ENCODE data around the gene DBF4.
"Not testable (repeated sequence)": the region's sequence is repeated elsewhere in the genome, so short reads cannot be mapped to it uniquely, and the experiment has no call there.

Gene DBF4

DNA sequence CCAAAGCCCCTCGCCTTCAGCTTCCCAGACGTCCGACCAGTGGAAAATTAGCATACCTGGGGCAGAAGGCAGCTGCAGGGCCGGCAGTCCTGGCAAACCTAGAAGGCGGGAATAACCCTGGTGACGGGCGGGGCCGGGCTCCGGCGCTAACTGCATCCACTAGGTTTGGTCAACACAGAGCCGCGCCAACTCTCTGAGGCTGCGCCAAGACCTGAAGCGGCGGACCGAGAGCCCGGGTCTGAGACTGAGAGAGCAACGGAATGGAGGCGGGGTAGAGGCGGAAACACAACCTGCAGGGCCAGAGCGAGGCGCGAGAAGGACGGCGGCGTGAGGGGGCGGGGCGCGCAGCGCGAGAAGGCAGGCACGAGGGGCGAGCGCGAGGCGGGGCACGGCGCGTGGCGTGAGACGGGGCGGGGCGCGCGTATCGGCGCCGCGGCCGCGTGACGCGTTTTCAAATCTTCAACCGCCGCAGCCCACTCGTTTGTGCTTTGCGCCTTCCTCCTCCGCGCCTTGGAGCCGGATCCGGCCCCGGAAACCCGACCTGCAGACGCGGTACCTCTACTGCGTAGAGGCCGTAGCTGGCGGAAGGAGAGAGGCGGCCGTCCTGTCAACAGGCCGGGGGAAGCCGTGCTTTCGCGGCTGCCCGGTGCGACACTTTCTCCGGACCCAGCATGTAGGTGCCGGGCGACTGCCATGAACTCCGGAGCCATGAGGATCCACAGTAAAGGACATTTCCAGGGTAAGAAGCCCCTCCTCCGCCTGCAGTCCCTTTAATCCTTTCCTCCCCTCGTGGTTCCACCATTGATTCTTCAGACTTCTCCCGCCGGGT lies at the start of gene DBF4, which contains the start of gene SLC25A40:
Gene DBF4, plus strand, starts transcription at position 454 of the 829 bp plus-strand sequence. Its CDS starts 240 bp downstream, at position 694.
Gene SLC25A40, minus strand, starts transcription at position 321 of the 829 bp plus-strand sequence. CDS start 17,633 bp downstream, outside the sequence.
- peak; percentile 77 for DNase-seq (ENCODE audit: low read depth)

DNA sequence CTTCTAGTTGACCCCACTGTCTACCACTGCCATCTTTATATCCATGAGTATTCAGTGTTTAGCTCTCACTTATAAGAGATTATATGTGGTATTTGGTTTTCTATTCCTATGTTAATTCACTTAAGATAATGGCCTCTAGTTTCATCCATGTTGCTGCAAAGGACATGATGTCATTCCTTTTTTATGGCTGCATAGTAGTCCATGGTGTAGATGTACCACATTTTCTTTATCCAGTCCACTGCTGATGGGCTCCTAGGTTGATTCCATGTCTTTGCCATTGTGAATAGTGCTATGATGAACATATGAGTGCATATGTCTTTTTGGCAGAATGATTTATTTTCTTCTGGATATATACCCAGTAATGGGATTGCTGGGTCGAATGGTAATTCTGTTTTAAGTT lies 47.9 kb upstream of the DBF4 start:
- DNase-seq (ENCODE audit: low read depth): not testable (repeated sequence)

- no peak for DNase-seq (ENCODE audit: low read depth)
Measured at GRCh38 chr7:87831097-87831496, 45.2 kb upstream of the DBF4 start.

- no peak for DNase-seq (ENCODE audit: low read depth)
Measured at GRCh38 chr7:87833130-87833529, 43.2 kb upstream of the DBF4 start.

- no peak for DNase-seq (ENCODE audit: low read depth)
Measured at GRCh38 chr7:87837597-87837996, 38.7 kb upstream of the DBF4 start.

- DNase-seq (ENCODE audit: low read depth): no peak
Measured at GRCh38 chr7:87850836-87851593, 25.3 kb upstream of the DBF4 start.

GRCh38 chr7:87852306-87852705 lies 24.0 kb upstream of the DBF4 start:
- no peak for DNase-seq (ENCODE audit: low read depth)

GRCh38 chr7:87853237-87853864 lies 22.9 kb upstream of the DBF4 start:
- DNase-seq (ENCODE audit: low read depth): no peak

GRCh38 chr7:87858417-87859100 lies 17.7 kb upstream of the DBF4 start:
- no peak for DNase-seq (ENCODE audit: low read depth)

GRCh38 chr7:87866089-87866488 lies 10.2 kb upstream of the DBF4 start:
- DNase-seq (ENCODE audit: low read depth): no peak

DNA sequence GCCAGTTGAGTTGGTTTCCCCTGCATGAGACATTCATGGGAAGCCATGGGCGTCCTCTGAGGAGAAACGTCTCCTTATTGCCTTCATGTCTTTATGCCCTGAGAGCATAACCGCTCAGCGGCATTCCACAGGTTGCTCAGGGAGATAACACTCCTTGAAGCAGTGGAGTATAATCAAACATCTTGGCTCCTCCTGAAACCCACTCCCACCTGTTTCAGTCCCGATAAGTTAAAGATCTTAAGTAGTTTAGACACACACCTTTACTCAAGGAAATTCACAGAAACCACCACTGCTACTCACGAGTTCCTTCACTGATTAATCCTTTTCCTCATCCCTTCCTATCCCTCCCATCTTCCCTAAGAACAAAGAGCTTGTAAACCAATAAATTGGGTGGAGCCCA lies 9.8 kb upstream of the DBF4 start:
- not testable (repeated sequence) for DNase-seq (ENCODE audit: low read depth)

DNA sequence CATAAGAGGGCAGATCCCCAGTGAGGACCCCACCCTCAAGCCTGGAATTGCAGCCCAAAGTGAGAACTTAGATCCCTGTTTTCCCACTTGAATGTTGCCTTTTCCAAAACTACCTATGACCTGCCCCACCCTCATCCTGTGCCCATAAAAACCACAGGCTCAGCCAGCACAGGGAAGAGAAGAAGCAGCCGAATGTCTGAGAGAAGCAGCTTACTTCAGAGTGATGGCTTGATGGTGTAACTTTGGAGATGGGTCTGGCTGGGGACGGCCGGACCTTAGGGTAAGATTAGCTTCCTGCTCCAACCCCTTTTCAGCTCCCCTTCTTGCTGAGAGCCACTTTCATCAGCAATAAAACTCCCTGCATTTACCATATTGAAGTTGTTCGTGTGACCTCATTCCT lies 5.8 kb upstream of the DBF4 start:
- no peak for DNase-seq (ENCODE audit: low read depth)

DNA sequence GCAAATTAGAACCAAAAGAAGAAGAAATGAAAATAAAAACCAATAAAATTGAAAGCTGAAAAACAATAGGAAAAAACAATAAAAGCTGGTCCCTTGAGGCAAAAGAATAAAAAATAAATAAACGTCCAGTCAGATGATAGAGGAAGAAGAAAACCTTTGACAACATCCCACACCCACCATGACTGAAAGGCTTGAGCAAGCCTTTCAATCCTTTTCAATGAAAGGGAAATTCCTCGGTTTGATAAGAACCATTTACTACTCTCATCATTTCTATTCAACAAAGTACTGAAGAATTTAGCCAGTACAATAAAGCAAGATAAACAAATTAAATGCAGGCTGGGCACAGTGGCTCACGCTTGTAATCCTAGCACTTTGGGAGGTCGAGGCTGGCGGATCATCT lies 3.9 kb upstream of the DBF4 start:
- no peak for DNase-seq (ENCODE audit: low read depth)

- not testable (repeated sequence) for DNase-seq (ENCODE audit: low read depth)
Measured at GRCh38 chr7:87873328-87873727, 3.0 kb upstream of the DBF4 start.

DNA sequence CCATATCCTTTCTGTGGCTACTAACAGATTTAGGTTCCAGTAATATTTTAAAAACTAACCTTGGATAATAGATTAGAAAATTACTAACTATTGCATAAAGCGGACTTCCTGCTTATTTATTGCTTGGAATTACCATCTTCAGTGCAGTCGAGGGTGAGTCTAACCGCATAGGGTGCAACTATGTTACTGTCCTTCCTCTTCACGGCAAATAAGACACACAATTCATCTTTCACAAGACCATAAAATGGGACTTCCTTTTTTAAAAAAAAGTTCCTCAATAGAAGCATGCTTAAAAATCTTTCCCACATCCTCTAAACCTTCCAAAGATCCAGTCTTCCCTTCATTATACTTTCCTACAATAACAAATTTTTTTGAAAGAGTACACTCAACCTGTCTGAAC lies 2.2 kb upstream of the DBF4 start:
- no peak for DNase-seq (ENCODE audit: low read depth)

DNA sequence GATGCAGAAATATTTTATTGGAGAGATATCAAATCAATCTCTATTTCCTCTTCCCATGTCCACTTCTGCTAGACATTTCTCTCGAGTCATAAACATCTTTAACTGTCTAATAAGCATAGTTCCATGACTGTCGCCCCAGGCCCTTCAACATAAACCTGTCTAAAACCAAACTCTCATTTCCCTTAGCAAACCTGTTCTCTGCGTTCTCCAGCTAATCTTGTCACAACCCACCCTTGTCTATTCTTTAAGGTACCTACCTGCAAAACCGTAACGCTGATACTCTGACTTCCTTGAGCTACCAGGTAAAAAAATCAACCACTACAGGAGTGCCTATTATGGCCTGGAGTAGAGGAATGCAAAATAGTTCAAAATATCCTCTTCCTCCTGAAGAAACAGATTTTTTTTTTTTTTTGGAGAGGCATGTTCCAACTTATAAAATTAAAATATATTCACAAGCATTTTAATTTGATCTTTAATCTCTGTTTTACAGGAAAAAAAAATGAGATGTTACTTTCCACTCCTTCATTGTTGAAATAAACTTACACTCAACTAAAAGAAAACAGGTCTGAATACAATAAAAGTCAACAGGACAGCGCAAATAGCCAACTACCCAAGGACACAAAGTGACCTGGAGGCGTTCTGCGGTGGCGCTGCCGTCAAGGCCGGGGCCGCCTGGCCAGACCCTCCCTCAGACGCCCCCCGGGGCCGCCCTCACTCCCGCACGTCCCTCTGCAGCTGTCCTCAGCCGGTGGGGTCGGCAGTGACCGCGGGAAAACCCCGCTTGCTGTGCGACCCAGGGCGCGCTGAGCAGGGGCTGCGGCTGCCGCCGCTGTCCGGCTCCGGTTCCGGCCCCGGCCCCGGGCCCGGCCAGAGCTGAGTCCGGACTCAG lies 898 bp upstream of the DBF4 start:
- DNase-seq (ENCODE audit: low read depth): no peak

GRCh38 chr7:87876869-87877234 lies 559 bp downstream of the DBF4 start:
- DNase-seq (ENCODE audit: low read depth): no peak

GRCh38 chr7:87877366-87878040 lies 1.2 kb downstream of the DBF4 start:
- DNase-seq (ENCODE audit: low read depth): no peak

DNA sequence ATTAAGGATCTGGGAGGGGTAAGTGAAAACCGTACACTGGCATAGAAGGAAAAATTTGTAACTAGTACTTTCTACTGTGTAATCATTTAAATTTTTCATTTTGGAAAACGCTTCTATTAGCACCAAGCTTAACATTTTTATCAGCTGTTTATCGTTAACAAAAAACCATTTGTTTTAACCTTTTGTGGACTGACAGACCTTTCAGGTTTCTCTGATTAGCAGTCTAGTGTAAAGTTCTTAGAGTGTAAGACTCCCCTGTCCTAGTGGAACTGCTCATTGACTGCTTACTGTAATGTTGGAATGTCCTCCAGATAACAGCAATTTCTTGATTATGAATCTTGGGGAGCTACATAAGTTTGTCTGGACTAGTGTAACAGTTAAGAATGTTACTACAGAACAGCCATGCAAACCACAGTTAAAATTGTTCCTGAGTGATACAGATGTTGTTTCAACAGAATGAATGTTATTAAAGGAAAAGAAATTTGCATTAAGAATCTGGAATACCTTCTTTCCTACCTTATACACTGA lies 2.0 kb downstream of the DBF4 start:
- DNase-seq (ENCODE audit: low read depth): no peak

Data from HS-27A (cell line).